Activated T-cell treated with anti-CD3 and anti-CD28 coated beads for 1 hour (primary cell): ENCODE data around the gene AFG3L2.

Experiments
- DNase-seq: peaks from one replicate; pipeline ENCODE4 v3.0.0-alpha.2; 2020; ENCODE audit warnings: low read depth

AFG3L2 gene

GRCh38 chr18:12325726-12326245 lies 51.2 kb downstream of the AFG3L2 start:
- no peak for DNase-seq

- DNase-seq: no peak
Observed at GRCh38 chr18:12324991-12325725, 51.9 kb downstream of the AFG3L2 start.

GRCh38 chr18:12321333-12321732 lies 55.7 kb downstream of the AFG3L2 start:
- DNase-seq: no peak

- DNase-seq: no peak
Observed at GRCh38 chr18:12318857-12319256, 58.2 kb downstream of the AFG3L2 start.

GRCh38 chr18:12318334-12318697 lies 58.7 kb downstream of the AFG3L2 start:
- DNase-seq: no peak

- DNase-seq: no peak
Observed at GRCh38 chr18:12317664-12318333, 59.2 kb downstream of the AFG3L2 start.

- DNase-seq: no peak
Observed at GRCh38 chr18:12315911-12316310, 61.1 kb downstream of the AFG3L2 start.

GRCh38 chr18:12315490-12315889 lies 61.5 kb downstream of the AFG3L2 start:
- no peak for DNase-seq

GRCh38 chr18:12314591-12315305 lies 62.3 kb downstream of the AFG3L2 start:
- DNase-seq: no peak

GRCh38 chr18:12313530-12314245 lies 63.3 kb downstream of the AFG3L2 start:
- DNase-seq: no peak

GRCh38 chr18:12312976-12313375 lies 64.1 kb downstream of the AFG3L2 start:
- DNase-seq: no peak

- DNase-seq: no peak
Observed at GRCh38 chr18:12310762-12311161, 66.3 kb downstream of the AFG3L2 start.

- DNase-seq: no peak
Observed at GRCh38 chr18:12309683-12310198, 67.3 kb downstream of the AFG3L2 start.

GRCh38 chr18:12308386-12309100 lies 68.5 kb downstream of the AFG3L2 start:
- DNase-seq: no peak

- DNase-seq: no peak
Observed at GRCh38 chr18:12307701-12308385, 69.2 kb downstream of the AFG3L2 start, which contains the start of gene TUBB6. TUBB6 (plus strand) TSS chr18:12308241; CDS start chr18:12308293, 52 bp downstream.

GRCh38 chr18:12306752-12307700 lies 70.0 kb downstream of the AFG3L2 start:
- DNase-seq: no peak

- no peak for DNase-seq
Observed at GRCh38 chr18:12305930-12306629, 70.9 kb downstream of the AFG3L2 start.

GRCh38 chr18:12305211-12305610 lies 71.8 kb downstream of the AFG3L2 start:
- DNase-seq: no peak
